CD14-positive monocyte (primary cell): Measurements from ENCODE around the gene PLK1. TPM values are rescaled to one million over a fixed set of nuclear protein-coding genes. Genes with fewer than 3 reads are reported as not detected.

Experiments
- DNase-seq, 3 donors: peaks; one replicate each; pipeline ENCODE4 v3.0.0-alpha.2; 2011 to 2022
- H2AFZ ChIP-seq: 2 replicates; pipeline ENCODE4 v1.6.0; 2012; ENCODE audit warnings: mild to moderate bottlenecking, low read depth, low read length, inconsistent platforms; ENCODE audit not compliant: insufficient read depth, poor library complexity, severe bottlenecking
- H3K27ac ChIP-seq, 2 donors: 1 replicate in 1 of 2; 2 replicates in 1 of 2; pipeline ENCODE4 v1.5.1; 2012 to 2013; ENCODE audit warnings: low read length in 2 of 2, control low read depth in 1 of 2, inconsistent platforms in 1 of 2, low read depth in 1 of 2, mild to moderate bottlenecking in 1 of 2
- H3K27me3 ChIP-seq, 2 donors: one replicate each; pipeline versions ENCODE4 v1.6.0 to v1.6.1; 2011 to 2013; ENCODE audit warnings: low read length in 2 of 2; ENCODE audit not compliant: control insufficient read depth in 2 of 2, insufficient read depth in 2 of 2
- H3K36me3 ChIP-seq, 2 donors: replicated peaks in 1 of 2; 1 replicate in 1 of 2; 2 replicates in 1 of 2; pipeline versions ENCODE4 v1.5.1 to v1.6.1; 2012 to 2013; ENCODE audit warnings: low read length in 2 of 2, control low read depth in 1 of 2, inconsistent platforms in 1 of 2, mild to moderate bottlenecking in 1 of 2; ENCODE audit not compliant: insufficient read depth in 2 of 2, control insufficient read depth in 1 of 2
- H3K4me1 ChIP-seq, 2 donors: 1 replicate in 1 of 2; 2 replicates in 1 of 2; pipeline versions ENCODE4 v1.5.1 to v1.6.1; 2012 to 2013; ENCODE audit warnings: low read length in 2 of 2, control low read depth in 1 of 2, inconsistent platforms in 1 of 2, mild to moderate bottlenecking in 1 of 2, moderate library complexity in 1 of 2; ENCODE audit not compliant: insufficient read depth in 2 of 2, control insufficient read depth in 1 of 2
- H3K4me2 ChIP-seq: replicated peaks from 2 replicates; pipeline ENCODE3; 2012; ENCODE audit warnings: low read length, moderate library complexity, mild to moderate bottlenecking; ENCODE audit not compliant: poor library complexity, severe bottlenecking; ENCODE audit errors: extremely low read depth
- H3K4me3 ChIP-seq, 3 experiments: fragments of 200-600 bp in 1 of 3; sonication (generic) in 1 of 3; replicated peaks in 1 of 3; 1 replicate in 2 of 3; 2 replicates in 1 of 3; pipeline ENCODE4 v1.5.1; 2011 to 2013; ENCODE audit warnings: low read length in 3 of 3, mild to moderate bottlenecking in 3 of 3, control low read depth in 2 of 3, low read depth in 2 of 3, inconsistent platforms in 1 of 3, moderate library complexity in 1 of 3
- H3K79me2 ChIP-seq: 2 replicates; pipeline ENCODE4 v1.6.0; 2012; ENCODE audit warnings: mild to moderate bottlenecking, control low read depth, inconsistent platforms, low read length, moderate library complexity; ENCODE audit not compliant: insufficient read depth
- H3K9ac ChIP-seq: 2 replicates; pipeline ENCODE4 v1.6.0; 2017; ENCODE audit warnings: low read length, mild to moderate bottlenecking; ENCODE audit not compliant: insufficient read depth, poor library complexity, severe bottlenecking
- H3K9me3 ChIP-seq, 2 donors: replicated peaks in 1 of 2; 1 replicate in 1 of 2; 2 replicates in 1 of 2; pipeline versions ENCODE4 v1.5.1 to v1.6.1; 2012 to 2013; ENCODE audit warnings: low read length in 2 of 2, control low read depth in 1 of 2; ENCODE audit not compliant: control insufficient read depth in 1 of 2, insufficient read depth in 1 of 2
- H4K20me1 ChIP-seq: 2 replicates; pipeline ENCODE4 v1.6.0; 2012; ENCODE audit warnings: mild to moderate bottlenecking, low read length, control low read depth, moderate library complexity; ENCODE audit not compliant: insufficient read depth
- H3K27ac Mint-ChIP-seq, 7 donors: one replicate each; pipeline ENCODE4 v1.8.0; 2020; ENCODE audit warnings: mild to moderate bottlenecking in 7 of 7, mixed read lengths in 7 of 7, moderate library complexity in 6 of 7, inconsistent platforms in 2 of 7
- H3K27me3 Mint-ChIP-seq, 3 donors: one replicate each; pipeline ENCODE4 v1.8.0; 2021 to 2022; ENCODE audit warnings: low read depth in 3 of 3, mild to moderate bottlenecking in 3 of 3, mixed read lengths in 3 of 3, moderate library complexity in 3 of 3, inconsistent platforms in 1 of 3
- H3K36me3 Mint-ChIP-seq, 2 donors: one replicate each; pipeline ENCODE4 v1.8.0; 2020; ENCODE audit warnings: mixed read lengths in 2 of 2, inconsistent platforms in 1 of 2, mild to moderate bottlenecking in 1 of 2
- H3K4me1 Mint-ChIP-seq: one replicate; pipeline ENCODE4 v1.8.0; 2020; ENCODE audit warnings: mild to moderate bottlenecking, mixed read lengths
- H3K4me3 Mint-ChIP-seq, 2 donors: one replicate each; pipeline ENCODE4 v1.8.0; 2020; ENCODE audit warnings: mild to moderate bottlenecking in 2 of 2, mixed read lengths in 2 of 2, moderate library complexity in 1 of 2
- H3K9me3 Mint-ChIP-seq, 7 donors: one replicate each; pipeline ENCODE4 v1.8.0; 2020 to 2022; ENCODE audit warnings: mixed read lengths in 7 of 7, mild to moderate bottlenecking in 6 of 7, moderate library complexity in 6 of 7, inconsistent platforms in 2 of 7
- CTCF ChIP-seq: fragments of 200-600 bp; IDR thresholded peaks from one replicate; pipeline ENCODE4 v1.8.0; 2022; ENCODE audit warnings: antibody characterized with exemption, mild to moderate bottlenecking
- WGBS: methylation state at CpG from one replicate; pipeline ENCODE4 v1.1.5; 2013; ENCODE audit warnings: missing lambda C conversion rate; ENCODE audit not compliant: insufficient coverage; 5-methylcytosine and 5-hydroxymethylcytosine counted together
- intact Hi-C, 2 donors: fragments of 100-400 bp; cut with micrococcal nuclease; formaldehyde crosslinking; loops; one replicate each; pipeline versions ENCODE4 v1.15.0 to v1.15.1; 2023
- polyA plus RNA-seq, 3 donors: library from polyadenylated mRNA; depleted of rRNA in 1 of 3; unstranded in 2 of 3; stranded (reverse) in 1 of 3; fragments of 300-500 nt in 2 of 3; fragments of >200 nt in 1 of 3; fragmentation: Illumina TruSeq in 2 of 3; gene quantifications; 1 replicate in 2 of 3; 2 replicates in 1 of 3; pipeline ENCODE4 v1.2.3, GENCODE V29; 2012 to 2021

Gene PLK1
- polyA plus RNA-seq, 3 donors, result 3.5 TPM; not detected in 2

- Histone ChIP-seq H3K27me3 (peaks cover 0 to 3% of the 10 kb centered on the region in 2 donors), H3K27ac (no peak overlapping the region), H2AFZ (no peak overlapping the region), H3K4me3 (no peak overlapping the region), H3K9ac (no peak overlapping the region), H3K4me1 (no peaks in the 10 kb centered on the region), H3K9me3 (no peaks in the 10 kb centered on the region), H3K4me2 (no peak overlapping the region), H4K20me1 (no peaks in the 10 kb centered on the region), H3K36me3 (no peaks in the 10 kb centered on the region), H3K79me2 (no peaks in the 10 kb centered on the region)
- no peaks in the 10 kb centered on the region for H3K9me3 Mint-ChIP-seq
- H3K27me3 Mint-ChIP-seq, result peaks cover 5 to 23% (median 23%) of the 10 kb centered on the region in 3 donors
- peaks cover 3% of the 10 kb centered on the region for H3K4me1 Mint-ChIP-seq
- H3K4me3 Mint-ChIP-seq, result no peak overlapping the region
- no CpG with 5 or more reads among the region's 1 CpG for WGBS
- H3K36me3 Mint-ChIP-seq, result no peaks in the 10 kb centered on the region
- no peak for DNase-seq
- no peak for TF ChIP-seq CTCF
- intact Hi-C loops, result loop anchor here (5.0 to 10.0 kb wide), 4 partner anchors 295 to 765 kb away; partner anchors contain the start of gene CACNG3 (in 1 of the 2)
- no peak overlapping the region for H3K27ac Mint-ChIP-seq
Observed at GRCh38 chr16:23739516-23739915, 60.8 kb downstream of the PLK1 start.

Other genes with a start within 250 kb of the PLK1 start
- 10 to 100 TPM in 1 of 3 donors, 1 to 10 TPM in 2; 6.6 to 28.8 (median 8.0) TPM for gene COG7, start 225.7 kb upstream of the PLK1 start, polyA plus RNA-seq
- 10 to 100 TPM; 37.5 to 55.4 (median 49.5) TPM for gene GGA2, start 168.4 kb upstream of the PLK1 start, polyA plus RNA-seq
- 1 to 10 TPM; 2.9 to 4.7 (median 4.2) TPM for gene EARS2, start 121.5 kb upstream of the PLK1 start, polyA plus RNA-seq
- gene UBFD1, start 121.2 kb upstream of the PLK1 start, polyA plus RNA-seq, result 1 to 10 TPM; 8.0 to 8.9 (median 8.0) TPM
- 100 to 1,000 TPM in 2 of 3 donors, 10 to 100 TPM in 1; 50.2 to 257 (median 240) TPM for gene NDUFAB1, start 82.6 kb upstream of the PLK1 start, polyA plus RNA-seq
- 1 to 10 TPM; 2.3 to 3.3 (median 2.5) TPM for gene PALB2, start 37.6 kb upstream of the PLK1 start, polyA plus RNA-seq
- gene DCTN5, start 37.4 kb upstream of the PLK1 start, polyA plus RNA-seq, result 10 to 100 TPM; 29.3 to 54.3 (median 42.0) TPM
- gene ERN2, start 34.3 kb downstream of the PLK1 start, polyA plus RNA-seq, result not detected
- gene CHP2, start 76.1 kb downstream of the PLK1 start, polyA plus RNA-seq, result not detected
- 10 to 100 TPM; 57.4 to 87.4 (median 75.5) TPM for gene PRKCB, start 157.1 kb downstream of the PLK1 start, polyA plus RNA-seq